NCI-H1092 treated with DMSO at 0.1 percent for 48 hours (cell line): ENCODE measurements around the gene BNIP2.

Experiments used
- DNase-seq: peaks from one replicate; lab custom pipeline; 2025; lab: John Stamatoyannopoulos, UW

Gene BNIP2

GRCh38 chr15:59636184-59636583 lies 52.9 kb downstream of the BNIP2 start:
- no peak for DNase-seq

GRCh38 chr15:59632714-59633113 lies 56.4 kb downstream of the BNIP2 start:
- no peak for DNase-seq

GRCh38 chr15:59622289-59622688 lies 66.8 kb downstream of the BNIP2 start:
- DNase-seq = no peak

GRCh38 chr15:59618406-59618805 lies 70.7 kb downstream of the BNIP2 start:
- no peak for DNase-seq

GRCh38 chr15:59616379-59616778 lies 72.7 kb downstream of the BNIP2 start:
- DNase-seq = peak; percentile 5

- DNase-seq = no peak
Measured at GRCh38 chr15:59615661-59616060, 73.5 kb downstream of the BNIP2 start.

- DNase-seq = no peak
Measured at GRCh38 chr15:59614153-59614552, 75.0 kb downstream of the BNIP2 start.

- no peak for DNase-seq
Measured at GRCh38 chr15:59611276-59612260, 77.6 kb downstream of the BNIP2 start, which contains the start of gene GCNT3. Gene GCNT3, plus strand, starts transcription at chr15:59611783. Its CDS starts 6,456 bp downstream, at chr15:59618239.

GRCh38 chr15:59609730-59610712 lies 79.1 kb downstream of the BNIP2 start:
- DNase-seq = no peak
